Right lobe of liver (tissue), 4 donors: ENCODE data around the gene MAT2A.

Experiments used
- POLR2A ChIP-seq: fragments of 450-650 bp; IDR thresholded peaks from one replicate; pipeline ENCODE4 v1.6.1; 2017; ENCODE audit warnings: antibody characterized with exemption, mild to moderate bottlenecking
- TF ChIP-seq, protein P1 (sequence below), 4 donors: fragments of 200-600 bp in 3 of 4; fragments of 450-650 bp in 1 of 4; IDR thresholded peaks; one replicate each; pipeline versions ENCODE4 v1.5.1 to v1.8.0; 2016 to 2022; ENCODE audit warnings: antibody characterized with exemption in 4 of 4, mild to moderate bottlenecking in 2 of 4
- donor health status: DM: no; HTN: no; CAD: no.
- donor health status: DM: no; HTN: no; CAD: no.
- donor health status: DM: no; HTN: yes; CAD: no.

DNA sequence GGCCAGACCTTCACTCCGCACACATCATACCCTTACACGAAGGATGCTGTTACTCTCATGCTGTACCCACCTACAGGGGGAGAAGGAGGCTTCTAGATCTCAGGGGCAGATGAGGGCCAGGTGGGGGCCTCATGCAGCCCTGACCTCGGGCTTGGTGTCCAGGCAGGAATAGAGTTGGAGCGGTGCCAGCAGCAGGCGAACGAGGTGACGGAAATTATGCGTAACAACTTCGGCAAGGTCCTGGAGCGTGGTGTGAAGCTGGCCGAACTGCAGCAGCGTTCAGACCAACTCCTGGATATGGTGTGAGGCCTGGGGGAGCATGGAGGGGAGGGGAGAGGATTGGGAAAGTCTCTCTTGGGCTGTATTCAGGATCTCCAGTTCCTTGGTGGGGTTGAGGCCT lies 52.6 kb downstream of the MAT2A start:
- TF ChIP-seq, protein P1, sequence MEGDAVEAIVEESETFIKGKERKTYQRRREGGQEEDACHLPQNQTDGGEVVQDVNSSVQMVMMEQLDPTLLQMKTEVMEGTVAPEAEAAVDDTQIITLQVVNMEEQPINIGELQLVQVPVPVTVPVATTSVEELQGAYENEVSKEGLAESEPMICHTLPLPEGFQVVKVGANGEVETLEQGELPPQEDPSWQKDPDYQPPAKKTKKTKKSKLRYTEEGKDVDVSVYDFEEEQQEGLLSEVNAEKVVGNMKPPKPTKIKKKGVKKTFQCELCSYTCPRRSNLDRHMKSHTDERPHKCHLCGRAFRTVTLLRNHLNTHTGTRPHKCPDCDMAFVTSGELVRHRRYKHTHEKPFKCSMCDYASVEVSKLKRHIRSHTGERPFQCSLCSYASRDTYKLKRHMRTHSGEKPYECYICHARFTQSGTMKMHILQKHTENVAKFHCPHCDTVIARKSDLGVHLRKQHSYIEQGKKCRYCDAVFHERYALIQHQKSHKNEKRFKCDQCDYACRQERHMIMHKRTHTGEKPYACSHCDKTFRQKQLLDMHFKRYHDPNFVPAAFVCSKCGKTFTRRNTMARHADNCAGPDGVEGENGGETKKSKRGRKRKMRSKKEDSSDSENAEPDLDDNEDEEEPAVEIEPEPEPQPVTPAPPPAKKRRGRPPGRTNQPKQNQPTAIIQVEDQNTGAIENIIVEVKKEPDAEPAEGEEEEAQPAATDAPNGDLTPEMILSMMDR (IDR thresholded peaks at IDR 0.05), result no peak
- TF ChIP-seq POLR2A, result no peak
